HG03354 (cell line): ENCODE measurements around the gene ELMO1.
A peak's percentile ranks its signal among the peaks of the same experiment; 100 is the strongest.

Source experiments
- ATAC-seq: cut with Tn5 transposase; IDR thresholded peaks from one replicate; pipeline ENCODE4 v1.9.1; 2021; ENCODE audit warnings: mild to moderate bottlenecking; ENCODE audit not compliant: unreplicated experiment, poor library complexity, severe bottlenecking

The ELMO1 gene

DNA sequence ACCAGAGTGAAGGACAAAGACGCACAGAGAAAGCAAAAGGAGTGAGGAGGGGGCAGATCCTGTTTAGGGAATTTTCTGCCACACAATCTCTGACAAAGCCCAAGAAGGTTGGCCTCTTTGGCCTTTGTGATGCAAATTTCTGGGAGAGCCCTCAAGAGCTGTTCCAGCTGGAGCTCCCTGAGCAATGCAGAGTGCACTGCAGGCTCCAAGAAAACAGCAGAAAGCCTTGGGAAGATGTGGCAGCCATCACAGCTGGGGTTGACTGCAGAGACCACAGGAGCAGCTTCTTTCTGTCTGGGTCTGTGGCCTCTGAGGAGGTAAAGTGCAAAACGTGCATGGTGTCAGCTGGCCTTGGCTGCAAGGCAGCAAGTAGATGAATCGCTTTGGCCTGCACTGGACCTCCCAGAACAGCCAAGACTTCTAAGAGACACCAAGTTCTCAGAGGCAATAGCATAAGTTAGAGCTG, 200.2 kb downstream of the ELMO1 start:
- ATAC-seq = no peak

DNA sequence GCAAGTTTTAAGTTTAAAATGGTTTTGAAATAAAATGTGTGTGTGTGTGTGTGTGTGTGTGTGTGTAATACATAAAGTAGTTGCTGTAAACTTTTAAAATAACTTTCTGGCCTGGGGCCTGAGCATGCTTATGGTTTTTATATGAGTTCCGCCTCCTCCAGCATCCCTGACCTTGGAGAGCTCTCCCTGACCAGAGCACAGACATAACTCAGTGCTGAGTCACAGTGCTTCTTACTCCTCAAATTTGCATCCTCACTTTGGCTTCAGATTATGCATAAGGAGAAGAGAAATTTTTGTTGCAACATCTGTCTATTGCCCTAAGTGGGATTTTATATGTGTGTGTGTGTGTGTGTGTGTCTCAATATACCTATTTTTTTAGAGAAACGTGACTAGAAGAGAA, 200.8 kb downstream of the ELMO1 start:
- no peak for ATAC-seq

DNA sequence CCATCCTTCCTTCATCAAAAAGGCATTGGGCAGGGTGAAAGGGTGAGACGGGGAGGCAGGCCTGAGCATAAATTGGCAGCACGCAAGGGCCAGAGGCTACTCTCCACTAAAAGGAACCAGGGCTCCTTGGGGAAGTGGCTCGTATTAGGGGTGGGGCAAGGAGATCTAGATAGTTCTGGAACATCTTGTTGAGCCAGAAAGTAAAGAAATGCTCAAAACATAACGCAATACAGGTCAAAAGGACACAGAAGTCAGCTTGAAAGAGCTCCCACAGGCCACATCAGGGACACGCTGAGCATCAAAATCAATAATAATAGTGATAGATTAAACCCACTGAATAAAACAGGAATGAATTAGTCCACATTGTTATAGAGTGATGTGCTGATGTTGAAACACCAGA, 203.1 kb downstream of the ELMO1 start:
- no peak for ATAC-seq

DNA sequence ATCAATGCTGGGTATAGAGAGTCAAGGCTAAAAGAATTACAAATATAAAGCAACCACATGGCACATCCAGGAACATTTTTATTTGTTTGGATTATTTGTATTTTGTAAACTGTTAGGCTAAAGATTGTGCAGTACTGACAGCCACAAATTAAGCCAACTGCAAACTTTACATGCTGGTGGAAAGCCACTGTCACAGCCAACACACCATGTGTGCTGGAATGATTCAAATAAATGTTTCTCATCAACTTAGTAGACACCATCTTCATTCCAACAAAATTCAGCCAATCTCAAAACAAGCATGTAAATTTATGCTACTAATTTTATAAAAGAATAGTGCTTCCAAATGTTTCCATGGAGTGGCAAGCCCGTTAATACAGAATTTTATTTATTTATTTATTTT, 211.8 kb downstream of the ELMO1 start:
- ATAC-seq = no peak

DNA sequence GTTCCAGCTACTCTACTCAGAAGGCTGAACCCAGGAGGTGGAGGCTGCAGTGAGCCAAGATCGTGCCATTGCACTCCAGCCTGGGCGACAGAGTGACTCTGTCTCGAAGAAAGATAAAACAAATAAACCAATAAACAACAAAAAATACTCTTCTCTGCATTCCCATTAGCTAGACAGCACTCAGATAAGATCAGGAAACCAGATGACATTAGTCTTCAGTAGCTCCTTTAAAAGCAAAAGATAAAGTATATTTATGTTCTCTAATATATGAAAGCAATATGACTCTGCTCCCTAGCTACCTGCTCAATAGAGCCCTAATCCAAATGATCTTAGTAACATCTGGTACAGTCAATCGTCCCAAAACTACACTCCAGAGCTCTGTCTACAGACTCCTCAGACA, 212.9 kb downstream of the ELMO1 start:
- no peak for ATAC-seq

DNA sequence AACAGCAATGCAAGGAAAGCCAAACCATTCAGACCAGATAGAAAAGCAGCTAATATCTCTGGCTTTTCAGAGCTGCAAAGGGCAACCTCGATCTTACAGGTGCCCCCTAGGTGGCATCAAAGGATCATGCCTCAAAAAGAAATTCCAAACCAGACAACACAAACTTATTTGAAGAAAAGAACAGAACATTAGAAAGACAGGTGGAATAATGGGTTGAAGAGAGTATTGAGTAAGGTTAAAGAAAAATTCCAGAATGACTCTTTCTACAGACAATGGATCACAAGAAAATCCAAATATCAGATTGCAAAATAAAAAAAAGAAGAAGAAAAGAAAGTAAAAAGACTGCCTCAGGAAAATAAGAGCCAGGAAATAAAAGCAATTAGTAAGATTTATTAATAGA, 213.7 kb downstream of the ELMO1 start:
- ATAC-seq = no peak

DNA sequence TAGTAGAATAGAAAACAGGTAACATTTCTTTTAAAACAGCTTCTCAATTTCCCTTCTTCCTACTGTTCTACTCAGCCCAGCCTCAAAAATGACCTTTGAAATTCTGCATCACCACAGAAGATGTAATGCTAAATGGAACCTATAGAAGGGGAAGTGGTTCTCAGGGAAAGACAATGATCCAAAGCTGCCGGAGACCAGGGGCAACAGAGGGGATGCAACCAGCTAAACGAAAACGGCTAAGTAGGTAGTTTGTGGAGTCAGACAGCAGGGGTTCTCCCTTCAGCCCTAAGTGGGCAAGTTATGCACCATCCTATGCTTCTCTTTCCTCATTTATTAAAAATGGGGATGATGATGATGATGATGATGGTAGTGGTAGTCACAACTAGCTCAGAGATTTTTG, 214.3 kb downstream of the ELMO1 start:
- no peak for ATAC-seq

DNA sequence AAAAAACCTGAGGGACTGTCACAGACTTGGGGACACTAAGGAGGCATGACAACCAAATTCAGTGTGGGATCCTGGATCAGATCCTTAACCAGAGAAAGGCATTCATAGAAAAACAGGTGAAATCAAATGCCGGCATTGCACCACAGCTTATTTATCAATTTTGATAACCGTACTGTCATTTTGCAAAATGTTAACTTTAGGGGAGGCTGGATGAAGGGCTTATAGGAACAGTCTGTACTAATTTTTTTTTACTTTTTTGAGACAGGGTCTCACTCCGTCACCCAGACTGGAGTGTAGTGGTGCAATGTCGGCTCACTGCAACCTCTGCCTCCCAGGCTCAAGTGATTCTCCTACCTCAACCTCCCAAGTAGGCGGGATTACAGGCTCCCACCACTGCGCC, 217.1 kb downstream of the ELMO1 start:
- ATAC-seq = no peak

DNA sequence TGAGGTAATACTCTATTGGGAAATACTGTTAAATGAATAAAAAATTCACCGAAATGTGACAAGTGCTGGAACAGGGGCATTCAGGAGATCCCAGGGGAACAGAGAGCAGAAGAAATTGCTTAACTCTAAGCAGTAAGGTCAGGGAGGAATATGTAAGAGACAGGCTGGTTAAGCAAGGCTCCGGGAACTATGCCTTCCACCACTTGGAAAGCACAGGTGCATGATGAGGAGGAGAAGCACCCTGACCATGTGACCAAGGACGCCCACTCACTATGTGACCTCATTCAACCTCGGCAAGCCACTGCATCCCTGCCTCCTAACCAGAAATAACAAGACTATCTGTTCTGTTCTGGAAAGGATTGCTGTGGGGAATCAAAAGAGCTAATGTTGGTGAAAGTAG, 218.4 kb downstream of the ELMO1 start:
- ATAC-seq = no peak

DNA sequence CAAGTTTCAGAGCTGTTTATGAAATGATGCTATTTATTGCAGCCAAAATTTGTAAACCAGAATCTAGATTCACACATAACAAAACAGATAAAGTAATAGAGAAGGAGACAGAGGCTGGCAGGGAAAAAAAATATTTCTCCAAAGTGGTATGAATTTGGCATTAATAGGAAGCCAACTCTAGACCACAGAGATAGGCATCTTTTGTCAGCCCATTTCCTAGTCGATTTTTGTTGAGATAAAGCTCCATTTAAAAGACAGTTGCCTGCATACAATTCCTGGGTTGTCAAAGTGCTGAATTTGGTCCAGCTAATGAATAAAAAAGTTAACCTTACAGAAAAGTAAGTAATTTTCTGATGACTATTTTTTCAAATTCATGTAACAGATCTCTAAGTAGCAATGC, 219.3 kb downstream of the ELMO1 start:
- ATAC-seq = no peak

DNA sequence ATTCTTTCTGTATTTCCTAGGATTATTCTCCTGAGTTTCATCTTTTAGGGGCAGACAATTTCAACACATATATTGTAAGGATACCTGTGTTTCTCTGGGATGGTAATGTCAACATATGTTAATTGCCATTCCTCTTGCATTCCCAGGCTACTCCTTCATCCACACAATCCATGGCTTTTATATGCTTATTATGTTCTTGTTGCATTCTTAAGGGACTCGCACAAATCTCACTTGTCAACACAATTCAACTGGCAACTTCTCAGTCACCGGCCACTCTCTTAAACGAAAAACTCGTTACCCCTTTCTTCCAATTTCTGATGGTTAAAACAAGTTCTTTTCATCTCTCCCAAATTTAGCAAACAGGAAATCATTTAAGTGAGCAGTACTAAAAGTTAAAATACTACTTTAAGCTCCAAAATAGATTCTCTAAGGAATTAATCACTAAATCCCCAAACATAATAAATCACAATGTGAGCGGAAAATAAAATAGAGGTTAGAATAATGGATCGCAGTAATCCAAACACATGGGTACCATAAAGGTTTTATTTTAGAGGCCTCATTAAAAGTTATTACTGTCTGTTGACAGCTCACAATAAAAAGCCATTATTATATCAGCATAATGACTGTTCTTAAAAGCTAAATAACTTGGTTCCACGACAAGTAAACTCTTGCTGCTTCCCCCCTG, 223.2 kb downstream of the ELMO1 start:
- ATAC-seq = no peak

DNA sequence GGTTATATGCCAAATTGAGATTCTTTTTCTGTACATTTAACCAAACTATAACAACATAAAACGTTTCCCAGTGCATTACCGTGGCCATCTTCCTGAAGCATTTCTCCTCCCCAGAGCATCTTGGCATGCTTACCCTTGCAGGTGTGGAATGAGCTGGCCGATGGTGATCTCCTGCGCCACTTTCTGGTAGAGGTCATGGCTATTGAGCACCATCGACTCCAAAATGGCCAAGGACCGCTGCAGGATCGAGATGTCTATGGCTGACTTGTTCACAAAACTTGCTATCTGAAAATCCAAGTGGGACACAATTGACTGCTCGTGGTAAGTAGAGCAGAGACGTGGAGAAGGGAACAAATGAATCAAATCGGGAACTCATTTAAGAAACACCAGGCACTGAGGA, 223.9 kb downstream of the ELMO1 start:
- ATAC-seq = no peak

DNA sequence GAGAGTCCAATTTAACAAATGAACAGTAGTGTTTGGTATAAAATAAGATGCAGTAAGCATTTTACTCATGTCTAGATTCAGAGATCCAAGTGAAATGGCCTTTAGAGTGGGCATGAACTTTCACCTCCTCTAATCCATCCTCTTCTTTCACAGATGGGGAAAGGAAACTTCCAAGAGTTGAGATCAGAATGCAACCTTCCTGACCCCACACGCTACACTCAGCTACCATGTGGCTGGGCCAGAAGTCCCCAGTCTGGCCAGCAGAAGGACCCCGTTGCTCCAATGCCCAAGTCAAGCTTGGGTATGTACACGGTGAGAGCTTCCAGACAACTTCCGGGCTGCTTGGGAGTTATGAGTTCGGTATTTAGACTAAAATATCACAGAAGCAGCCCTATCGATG, 228.0 kb downstream of the ELMO1 start:
- ATAC-seq = no peak

DNA sequence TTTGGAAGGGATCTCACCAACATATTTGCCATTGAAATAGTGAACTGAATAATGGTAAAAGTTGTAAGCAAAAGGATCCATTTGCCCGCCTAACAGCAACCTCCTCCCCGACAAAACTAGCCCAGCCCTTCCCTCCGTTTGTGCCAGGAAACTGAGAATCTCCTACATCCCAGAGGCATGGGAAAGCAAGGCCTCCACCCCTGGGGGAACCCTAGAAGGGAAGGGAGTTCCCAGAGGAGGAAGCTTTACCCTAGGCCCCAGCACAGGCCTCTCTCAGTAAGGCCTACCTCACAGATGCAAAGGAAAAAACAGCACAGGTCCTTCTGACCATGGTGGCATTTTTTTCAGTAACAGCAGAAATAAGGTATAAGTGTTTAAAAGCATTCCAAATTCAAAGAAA, 229.7 kb downstream of the ELMO1 start:
- ATAC-seq = no peak

DNA sequence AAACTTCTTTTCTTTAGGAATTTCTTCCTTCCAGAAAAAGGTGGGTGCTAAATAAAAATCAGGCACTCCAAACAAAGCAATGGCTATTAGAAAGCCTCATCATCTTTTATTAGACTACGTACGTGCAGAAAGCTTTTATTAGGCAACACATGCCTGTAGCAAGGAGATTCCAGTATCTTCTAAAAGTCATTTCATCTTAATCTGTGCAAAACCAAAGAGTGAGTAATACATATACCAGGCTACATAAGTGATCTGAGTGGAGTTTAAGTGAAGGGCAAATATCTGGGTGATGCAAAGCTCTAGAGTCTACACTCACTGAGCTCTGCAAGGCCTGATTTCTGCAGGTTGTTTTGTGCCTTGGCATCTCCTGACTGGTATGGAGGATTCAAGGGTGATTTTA, 231.7 kb downstream of the ELMO1 start:
- ATAC-seq = no peak

DNA sequence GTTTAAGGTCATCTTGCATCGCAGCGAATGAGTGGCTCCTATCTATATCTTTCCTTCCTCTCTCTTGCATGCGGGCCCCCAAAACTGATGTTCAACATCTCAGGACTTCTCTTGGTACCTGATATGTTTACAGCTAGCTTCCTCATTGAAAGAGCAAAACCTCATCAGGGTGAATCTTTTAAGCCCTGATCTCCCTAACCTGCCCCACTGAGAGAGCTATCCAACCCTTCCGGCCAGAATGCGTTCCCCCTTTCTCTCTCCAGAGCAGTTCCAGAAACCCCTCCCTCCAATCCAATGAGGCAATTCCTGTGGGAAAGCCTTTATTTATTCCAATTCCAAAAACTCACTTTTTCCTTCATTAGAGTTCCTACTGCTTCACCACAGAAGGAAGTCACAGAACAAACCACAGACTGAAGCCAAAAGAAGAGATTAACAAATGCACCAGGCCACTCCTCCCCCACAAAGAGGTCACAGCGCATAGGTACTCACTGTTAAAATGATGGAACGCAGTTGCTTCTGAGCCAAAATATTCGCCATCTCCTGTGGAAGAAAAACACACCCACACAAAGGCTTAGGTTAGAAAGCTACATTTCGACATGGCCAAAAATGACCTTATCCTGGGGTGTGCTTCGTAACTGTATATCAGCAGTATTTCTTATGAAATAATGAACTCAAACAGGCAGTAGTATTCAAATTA, 232.4 kb downstream of the ELMO1 start:
- ATAC-seq = no peak

DNA sequence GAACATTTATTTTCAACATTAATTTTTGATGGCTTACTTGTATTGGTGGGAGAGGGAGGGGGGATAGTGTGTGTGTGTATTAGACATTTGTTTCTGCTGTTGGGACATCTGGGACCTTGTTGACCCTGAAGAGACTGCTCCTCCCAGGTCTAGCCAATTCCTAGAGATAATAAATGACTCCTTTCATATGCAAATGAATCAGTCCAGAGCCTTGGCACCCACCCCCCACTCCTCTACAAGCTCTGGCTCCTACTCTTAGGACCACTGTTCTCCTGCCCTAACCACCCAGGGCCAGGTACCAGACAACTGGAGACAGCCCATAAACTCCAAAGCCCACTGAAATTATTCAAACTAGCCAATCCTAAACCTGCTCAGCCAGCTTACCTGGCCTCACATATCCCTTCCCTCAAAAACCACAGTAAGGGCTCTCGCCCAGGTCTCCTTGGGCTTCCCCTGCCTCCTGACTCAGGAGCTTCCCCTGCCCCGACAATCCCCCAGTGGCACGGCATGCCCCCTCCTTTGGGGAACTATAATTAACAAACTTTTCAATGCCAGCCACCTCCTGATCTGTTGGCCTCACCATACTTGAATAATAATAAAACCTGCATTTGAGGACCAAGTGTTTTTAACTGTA, 233.3 kb downstream of the ELMO1 start:
- ATAC-seq = no peak

DNA sequence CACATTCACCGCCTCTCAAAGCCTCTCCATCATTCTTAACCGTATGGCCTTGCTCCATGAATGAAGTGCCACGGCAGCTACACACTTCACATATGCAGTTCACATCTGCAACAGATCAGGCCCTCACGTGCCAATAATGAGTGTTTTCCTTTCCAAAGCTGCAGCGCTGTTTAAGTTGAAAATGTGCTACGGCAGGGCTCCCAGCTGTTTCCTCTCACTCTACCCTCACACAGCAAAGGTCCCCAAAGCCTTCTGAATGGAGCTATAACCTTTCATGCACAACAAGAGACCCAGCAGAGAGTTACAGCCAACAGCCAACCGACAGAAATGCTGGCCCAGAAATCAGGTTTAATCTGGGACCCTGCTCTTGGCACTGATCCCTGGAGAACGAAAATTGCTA, 236.1 kb downstream of the ELMO1 start:
- ATAC-seq = peak; percentile 23

DNA sequence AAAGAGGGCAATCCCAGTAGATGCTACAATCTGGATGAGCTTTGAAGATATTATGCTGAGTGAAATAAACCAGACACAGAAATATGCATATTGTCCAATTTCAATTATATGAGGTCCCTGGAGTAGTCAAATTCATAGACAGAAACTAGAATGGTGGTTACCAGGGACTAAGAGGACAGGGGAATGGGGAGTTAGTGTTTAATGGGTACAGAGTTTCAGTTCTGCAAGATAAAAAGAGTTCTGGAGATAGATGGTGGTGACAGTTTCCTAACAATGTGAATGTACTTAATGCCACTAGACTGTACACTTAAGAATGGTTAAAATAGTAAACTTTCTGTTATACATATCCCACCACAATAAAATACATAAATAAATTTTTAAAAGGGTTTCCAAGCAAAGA, 236.6 kb downstream of the ELMO1 start:
- peak; percentile 64 for ATAC-seq

DNA sequence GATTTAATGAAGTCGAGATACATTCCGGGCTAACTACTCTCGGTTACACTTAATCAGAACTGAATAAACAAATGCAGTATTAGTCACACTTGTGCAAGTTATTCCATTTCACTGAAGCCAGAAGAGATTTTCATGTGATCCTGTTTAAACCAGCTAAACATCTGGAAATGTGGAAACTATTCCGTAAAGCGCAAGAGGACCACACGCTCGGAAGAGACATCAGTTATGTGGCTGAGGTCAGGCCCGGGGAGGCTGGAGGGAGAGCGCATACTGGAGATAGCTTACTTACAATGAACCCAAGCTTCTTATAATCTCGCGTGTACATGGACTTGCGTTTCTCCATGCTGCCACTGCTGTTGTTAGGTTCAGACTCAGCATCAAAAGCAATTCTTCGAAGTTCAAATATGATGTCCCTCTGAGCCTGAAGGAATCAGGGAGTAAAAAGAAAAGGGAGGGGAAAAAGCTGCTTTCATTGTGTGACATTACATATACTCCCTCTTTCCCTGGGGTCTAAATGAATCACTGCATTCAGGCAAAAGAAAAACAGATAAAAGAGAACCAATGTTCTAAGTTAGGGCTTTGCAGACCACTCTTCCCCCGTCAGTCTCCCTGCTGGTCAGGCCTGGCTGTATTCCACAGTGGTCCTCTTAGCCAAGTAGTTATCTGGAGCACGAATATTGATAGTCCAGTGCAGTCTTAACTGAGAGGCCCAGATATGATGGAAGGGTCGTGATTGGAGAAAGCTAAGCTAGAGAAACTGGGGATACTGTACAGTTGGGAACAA, 237.4 kb downstream of the ELMO1 start:
- ATAC-seq = no peak
